ENCODE measurements around the gene CAMK2D.

CAMK2D gene

GRCh38 chr4:113502476-113502875, 259.1 kb downstream of the CAMK2D start:
- DNase-seq (ENCODE audit: low spot score), result no peak
- TF ChIP-seq, protein P1, sequence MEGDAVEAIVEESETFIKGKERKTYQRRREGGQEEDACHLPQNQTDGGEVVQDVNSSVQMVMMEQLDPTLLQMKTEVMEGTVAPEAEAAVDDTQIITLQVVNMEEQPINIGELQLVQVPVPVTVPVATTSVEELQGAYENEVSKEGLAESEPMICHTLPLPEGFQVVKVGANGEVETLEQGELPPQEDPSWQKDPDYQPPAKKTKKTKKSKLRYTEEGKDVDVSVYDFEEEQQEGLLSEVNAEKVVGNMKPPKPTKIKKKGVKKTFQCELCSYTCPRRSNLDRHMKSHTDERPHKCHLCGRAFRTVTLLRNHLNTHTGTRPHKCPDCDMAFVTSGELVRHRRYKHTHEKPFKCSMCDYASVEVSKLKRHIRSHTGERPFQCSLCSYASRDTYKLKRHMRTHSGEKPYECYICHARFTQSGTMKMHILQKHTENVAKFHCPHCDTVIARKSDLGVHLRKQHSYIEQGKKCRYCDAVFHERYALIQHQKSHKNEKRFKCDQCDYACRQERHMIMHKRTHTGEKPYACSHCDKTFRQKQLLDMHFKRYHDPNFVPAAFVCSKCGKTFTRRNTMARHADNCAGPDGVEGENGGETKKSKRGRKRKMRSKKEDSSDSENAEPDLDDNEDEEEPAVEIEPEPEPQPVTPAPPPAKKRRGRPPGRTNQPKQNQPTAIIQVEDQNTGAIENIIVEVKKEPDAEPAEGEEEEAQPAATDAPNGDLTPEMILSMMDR (IDR thresholded peaks at IDR 0.05; ENCODE audit: extremely low read depth, missing control alignments), result no peak

DNA sequence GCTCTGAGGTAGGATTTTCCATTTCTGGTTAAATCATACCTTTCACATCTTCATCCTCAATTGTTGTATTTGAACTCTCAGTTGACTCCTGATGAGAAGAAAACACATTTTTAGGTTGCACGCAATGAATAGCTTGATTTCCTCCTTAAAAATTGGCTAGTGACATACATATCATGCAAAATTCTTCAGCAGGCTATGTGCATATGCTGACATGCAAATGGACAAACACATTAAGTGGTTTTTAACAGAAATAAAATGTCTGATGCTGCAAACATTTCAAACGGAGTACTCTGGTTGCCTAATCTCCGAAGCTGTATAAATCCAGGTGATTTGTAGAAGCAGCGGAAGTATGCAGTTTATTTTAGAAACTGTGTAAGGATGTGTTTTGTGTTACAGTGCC, 261.1 kb downstream of the CAMK2D start:
- no peak for DNase-seq (ENCODE audit: low spot score)

DNA sequence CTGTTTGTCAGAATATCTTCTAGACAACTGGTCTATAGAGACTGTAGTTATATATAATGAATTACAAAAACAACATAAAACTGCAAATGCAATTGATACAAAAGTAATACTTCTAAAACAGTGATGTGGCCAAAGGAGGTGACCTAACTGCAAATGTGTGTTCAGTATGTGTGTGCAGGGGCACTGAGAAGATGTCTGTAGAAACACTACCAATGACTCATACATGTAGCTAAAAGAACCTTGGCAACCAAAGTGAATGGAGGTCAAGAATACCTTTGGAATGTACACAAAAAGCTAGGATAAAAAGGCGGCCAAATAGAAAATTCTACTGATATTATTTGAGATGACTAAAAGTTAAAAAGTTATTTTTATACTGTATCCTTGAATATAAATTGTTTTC, 261.8 kb downstream of the CAMK2D start:
- TF ChIP-seq, protein P1 (IDR thresholded peaks at IDR 0.05; ENCODE audit: extremely low read depth, missing control alignments), result no peak
- no peak for DNase-seq (ENCODE audit: low spot score)

More for the DNA sequence above, 261.1 kb downstream of the CAMK2D start:
- TF ChIP-seq, protein P1 (IDR thresholded peaks at IDR 0.05; ENCODE audit: extremely low read depth, missing control alignments), result no peak

GRCh38 chr4:113499166-113499565, 262.4 kb downstream of the CAMK2D start:
- DNase-seq (ENCODE audit: low spot score), result no peak
- TF ChIP-seq, protein P1 (IDR thresholded peaks at IDR 0.05; ENCODE audit: extremely low read depth, missing control alignments), result no peak

DNA sequence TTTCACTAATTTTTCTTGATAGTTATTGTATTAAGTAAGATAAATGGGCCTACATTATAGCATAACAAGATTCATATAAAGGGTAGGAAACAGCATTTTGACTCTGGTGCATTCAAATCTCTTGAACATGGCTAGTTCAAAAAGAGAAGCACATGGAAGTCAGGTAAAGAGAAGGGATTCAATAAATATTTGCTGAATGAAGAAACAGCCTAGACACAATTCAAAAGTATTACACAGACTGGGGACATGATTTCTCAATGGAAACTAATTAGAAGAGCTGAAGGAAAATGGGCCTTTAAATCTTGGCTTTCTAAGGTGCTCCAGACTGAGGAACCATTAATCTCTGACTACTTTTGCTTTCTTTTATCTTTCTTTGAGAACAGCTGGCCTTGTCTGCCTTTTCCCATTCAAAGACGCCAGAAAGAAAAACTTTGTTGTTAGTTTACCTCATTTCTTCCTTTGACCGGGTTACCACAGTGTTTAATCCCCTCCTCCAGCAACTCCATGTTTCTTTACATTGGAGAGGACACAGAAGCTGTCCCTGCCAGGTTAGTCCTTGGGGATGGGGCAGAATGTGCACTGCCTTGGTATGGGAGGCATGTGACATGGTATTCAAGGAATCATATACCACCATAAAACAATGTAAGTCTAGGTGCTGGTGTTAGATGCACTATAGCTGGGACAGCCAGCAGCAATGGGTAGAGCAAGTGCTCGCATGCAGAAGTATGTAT, 264.2 kb downstream of the CAMK2D start:
- no peak for DNase-seq (ENCODE audit: low spot score)
- TF ChIP-seq, protein P1 (IDR thresholded peaks at IDR 0.05; ENCODE audit: extremely low read depth, missing control alignments), result no peak

DNA sequence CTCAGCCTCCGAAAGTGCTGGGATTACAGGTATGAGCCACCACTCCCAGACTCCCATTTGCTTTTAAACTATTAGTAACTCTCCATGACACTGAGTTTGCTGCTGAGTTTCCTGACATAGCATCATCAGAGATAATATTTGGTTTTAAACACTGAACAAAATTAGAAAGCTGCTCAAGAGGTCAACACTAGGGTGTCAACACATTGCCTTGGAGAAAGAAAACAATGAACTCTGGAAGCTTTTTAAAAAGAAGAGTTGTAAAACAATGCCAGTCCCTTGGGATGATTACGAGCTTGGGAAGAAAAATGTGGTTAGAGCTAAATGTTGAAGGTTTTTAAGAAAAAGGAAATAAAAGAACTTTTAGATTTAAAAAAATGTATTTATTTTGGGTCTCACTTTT, 264.8 kb downstream of the CAMK2D start:
- TF ChIP-seq, protein P1 (IDR thresholded peaks at IDR 0.05; ENCODE audit: extremely low read depth, missing control alignments), result no peak
- DNase-seq (ENCODE audit: low spot score), result no peak

DNA sequence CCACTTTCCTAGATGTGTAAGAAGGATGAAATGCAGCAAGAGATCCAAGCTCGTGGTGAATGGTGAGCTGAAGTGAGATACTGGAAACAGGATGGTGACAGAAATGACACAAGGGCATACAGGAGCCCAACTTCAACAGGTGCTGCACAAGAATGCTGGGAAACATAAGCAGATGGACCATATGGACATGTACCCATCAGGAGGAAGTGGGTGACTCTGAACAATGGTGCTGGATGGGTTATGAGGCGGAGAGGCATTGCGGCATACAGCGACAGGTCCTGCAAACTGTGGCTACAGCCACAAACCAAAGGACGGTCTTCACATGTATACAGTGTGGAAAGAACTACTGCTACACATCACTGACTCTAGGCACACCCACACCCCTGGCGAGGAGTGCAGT, 265.7 kb downstream of the CAMK2D start:
- DNase-seq (ENCODE audit: low spot score), result no peak
- TF ChIP-seq, protein P1 (IDR thresholded peaks at IDR 0.05; ENCODE audit: extremely low read depth, missing control alignments), result no peak
